Stimulated activated memory B cell treated with anti-CD40 and anti-IgM and Interleukin-4, amounts not matched to agents 10 μg/mL and 1 μg/mL and 100 μg/mL, for 72 hours (primary cell): ENCODE results near the gene AFF3.
A peak's percentile ranks its signal among the peaks of the same experiment; 100 is the strongest.

Source experiments
- ATAC-seq: fragments of 150-1000 bp; cut with Tn5 transposase; 2 replicates; pipeline ENCODE4 v1.10.0; 2021
- H3K27ac Mint-ChIP-seq: one replicate; pipeline ENCODE4 v1.8.0; 2022; ENCODE audit warnings: mild to moderate bottlenecking, mixed read lengths
- H3K27me3 Mint-ChIP-seq: one replicate; pipeline ENCODE4 v1.8.0; 2022; ENCODE audit warnings: mixed read lengths
- H3K36me3 Mint-ChIP-seq: one replicate; pipeline ENCODE4 v1.8.0; 2022; ENCODE audit warnings: mixed read lengths
- H3K4me1 Mint-ChIP-seq: one replicate; pipeline ENCODE4 v1.8.0; 2022; ENCODE audit warnings: mixed read lengths
- H3K4me3 Mint-ChIP-seq: one replicate; pipeline ENCODE4 v1.8.0; 2022; ENCODE audit warnings: mild to moderate bottlenecking, moderate library complexity, mixed read lengths
- H3K9me3 Mint-ChIP-seq: one replicate; pipeline ENCODE4 v1.8.0; 2022; ENCODE audit warnings: mixed read lengths

Gene AFF3

GRCh38 chr2:99691926-99692325 lies 450.5 kb downstream of the AFF3 start:
- H3K4me1 Mint-ChIP-seq: peaks cover 13% of the 10 kb centered on the region
- no peak overlapping the region for H3K27ac Mint-ChIP-seq
- peaks cover 31% of the 10 kb centered on the region for H3K36me3 Mint-ChIP-seq
- H3K4me3 Mint-ChIP-seq: no peak overlapping the region
- ATAC-seq: no peak
- H3K27me3 Mint-ChIP-seq: no peaks in the 10 kb centered on the region
- no peaks in the 10 kb centered on the region for H3K9me3 Mint-ChIP-seq

GRCh38 chr2:99689145-99689742 lies 453.1 kb downstream of the AFF3 start:
- Mint-ChIP-seq H3K4me3 (no peak overlapping the region), H3K4me1 (peaks cover 11% of the 10 kb centered on the region), H3K27ac (no peak overlapping the region), H3K27me3 (no peaks in the 10 kb centered on the region), H3K9me3 (no peaks in the 10 kb centered on the region), H3K36me3 (peaks cover 34% of the 10 kb centered on the region)
- ATAC-seq: no peak

- H3K27me3 Mint-ChIP-seq: no peaks in the 10 kb centered on the region
- ATAC-seq: no peak
- H3K4me1 Mint-ChIP-seq: peaks cover 5% of the 10 kb centered on the region
- H3K27ac Mint-ChIP-seq: no peak overlapping the region
- H3K4me3 Mint-ChIP-seq: no peak overlapping the region
- H3K36me3 Mint-ChIP-seq: peaks cover 34% of the 10 kb centered on the region
- no peaks in the 10 kb centered on the region for H3K9me3 Mint-ChIP-seq
Measured at GRCh38 chr2:99688699-99689098, 453.7 kb downstream of the AFF3 start.

GRCh38 chr2:99682275-99683060 lies 459.9 kb downstream of the AFF3 start:
- ATAC-seq: no peak
- H3K36me3 Mint-ChIP-seq: peaks cover 37% of the 10 kb centered on the region
- no peaks in the 10 kb centered on the region for H3K27me3 Mint-ChIP-seq
- peak overlapping the region; percentile 32 for H3K27ac Mint-ChIP-seq
- H3K4me3 Mint-ChIP-seq: no peak overlapping the region
- peaks cover 11% of the 10 kb centered on the region for H3K4me1 Mint-ChIP-seq
- no peaks in the 10 kb centered on the region for H3K9me3 Mint-ChIP-seq

GRCh38 chr2:99680946-99681345 lies 461.4 kb downstream of the AFF3 start:
- H3K36me3 Mint-ChIP-seq: peaks cover 35% of the 10 kb centered on the region

GRCh38 chr2:99679518-99679917 lies 462.9 kb downstream of the AFF3 start:
- Mint-ChIP-seq H3K4me3 (no peak overlapping the region), H3K36me3 (peaks cover 40% of the 10 kb centered on the region), H3K27me3 (no peaks in the 10 kb centered on the region), H3K27ac (peak overlapping the region; percentile 38), H3K9me3 (no peaks in the 10 kb centered on the region), H3K4me1 (peaks cover 33% of the 10 kb centered on the region)
- no peak for ATAC-seq

More at GRCh38 chr2:99680946-99681345, 461.4 kb downstream of the AFF3 start:
- no peak for ATAC-seq
- Mint-ChIP-seq H3K4me1 (peaks cover 20% of the 10 kb centered on the region), H3K4me3 (no peak overlapping the region), H3K9me3 (no peaks in the 10 kb centered on the region), H3K27me3 (no peaks in the 10 kb centered on the region), H3K27ac (no peak overlapping the region)

GRCh38 chr2:99678625-99679024 lies 463.8 kb downstream of the AFF3 start:
- Mint-ChIP-seq H3K4me3 (no peak overlapping the region), H3K9me3 (no peaks in the 10 kb centered on the region), H3K27me3 (no peaks in the 10 kb centered on the region), H3K27ac (peak overlapping the region; percentile 38), H3K4me1 (peaks cover 42% of the 10 kb centered on the region), H3K36me3 (peaks cover 40% of the 10 kb centered on the region)
- peak; percentile 51 for ATAC-seq

- peak overlapping the region; percentile 8 for H3K27ac Mint-ChIP-seq
- peak; percentile 81 for ATAC-seq
- H3K27me3 Mint-ChIP-seq: no peaks in the 10 kb centered on the region
- peaks cover 50% of the 10 kb centered on the region for H3K4me1 Mint-ChIP-seq
- H3K9me3 Mint-ChIP-seq: no peaks in the 10 kb centered on the region
- H3K36me3 Mint-ChIP-seq: peaks cover 33% of the 10 kb centered on the region
- H3K4me3 Mint-ChIP-seq: no peak overlapping the region
Measured at GRCh38 chr2:99677814-99678213, 464.6 kb downstream of the AFF3 start.

GRCh38 chr2:99675130-99675661 lies 467.2 kb downstream of the AFF3 start:
- no peak overlapping the region for H3K4me3 Mint-ChIP-seq
- ATAC-seq: no peak
- H3K4me1 Mint-ChIP-seq: peaks cover 68% of the 10 kb centered on the region
- H3K9me3 Mint-ChIP-seq: no peaks in the 10 kb centered on the region
- H3K27me3 Mint-ChIP-seq: no peaks in the 10 kb centered on the region
- H3K27ac Mint-ChIP-seq: no peak overlapping the region
- peaks cover 43% of the 10 kb centered on the region for H3K36me3 Mint-ChIP-seq

GRCh38 chr2:99674090-99674489 lies 468.3 kb downstream of the AFF3 start:
- no peaks in the 10 kb centered on the region for H3K9me3 Mint-ChIP-seq
- H3K27me3 Mint-ChIP-seq: no peaks in the 10 kb centered on the region
- H3K4me3 Mint-ChIP-seq: no peak overlapping the region
- H3K4me1 Mint-ChIP-seq: peaks cover 63% of the 10 kb centered on the region
- no peak for ATAC-seq
- peak overlapping the region; percentile 54 for H3K27ac Mint-ChIP-seq
- H3K36me3 Mint-ChIP-seq: peaks cover 44% of the 10 kb centered on the region

- no peak for ATAC-seq
- Mint-ChIP-seq H3K27me3 (no peaks in the 10 kb centered on the region), H3K36me3 (peaks cover 45% of the 10 kb centered on the region), H3K27ac (peak overlapping the region; percentile 54), H3K4me3 (no peak overlapping the region), H3K4me1 (peaks cover 57% of the 10 kb centered on the region), H3K9me3 (no peaks in the 10 kb centered on the region)
Measured at GRCh38 chr2:99672766-99673350, 469.5 kb downstream of the AFF3 start.

GRCh38 chr2:99670768-99671734 lies 471.3 kb downstream of the AFF3 start:
- peak overlapping the region; percentile 54 for H3K27ac Mint-ChIP-seq
- H3K4me1 Mint-ChIP-seq: peaks cover 49% of the 10 kb centered on the region
- H3K9me3 Mint-ChIP-seq: peaks cover 2% of the 10 kb centered on the region
- H3K27me3 Mint-ChIP-seq: no peaks in the 10 kb centered on the region
- peaks cover 53% of the 10 kb centered on the region for H3K36me3 Mint-ChIP-seq
- no peak for ATAC-seq
- H3K4me3 Mint-ChIP-seq: no peak overlapping the region

GRCh38 chr2:99666256-99666655 lies 476.1 kb downstream of the AFF3 start:
- Mint-ChIP-seq H3K27ac (no peak overlapping the region), H3K4me1 (peaks cover 2% of the 10 kb centered on the region), H3K9me3 (peaks cover 2% of the 10 kb centered on the region), H3K36me3 (peaks cover 66% of the 10 kb centered on the region), H3K27me3 (no peaks in the 10 kb centered on the region), H3K4me3 (no peak overlapping the region)
- no peak for ATAC-seq

- H3K27me3 Mint-ChIP-seq: no peaks in the 10 kb centered on the region
- H3K27ac Mint-ChIP-seq: no peak overlapping the region
- ATAC-seq: no peak
- H3K9me3 Mint-ChIP-seq: peaks cover 2% of the 10 kb centered on the region
- H3K4me1 Mint-ChIP-seq: no peaks in the 10 kb centered on the region
- peaks cover 53% of the 10 kb centered on the region for H3K36me3 Mint-ChIP-seq
- H3K4me3 Mint-ChIP-seq: no peak overlapping the region
Measured at GRCh38 chr2:99663641-99664040, 478.7 kb downstream of the AFF3 start.
